Left hindlimb (tissue), 1 donor: Measurements from ENCODE around the gene AHNAK2.

Experiments used
- DNase-seq: peaks from one replicate; pipeline ENCODE4 v3.0.0-alpha.2; 2018

The AHNAK2 gene

DNA sequence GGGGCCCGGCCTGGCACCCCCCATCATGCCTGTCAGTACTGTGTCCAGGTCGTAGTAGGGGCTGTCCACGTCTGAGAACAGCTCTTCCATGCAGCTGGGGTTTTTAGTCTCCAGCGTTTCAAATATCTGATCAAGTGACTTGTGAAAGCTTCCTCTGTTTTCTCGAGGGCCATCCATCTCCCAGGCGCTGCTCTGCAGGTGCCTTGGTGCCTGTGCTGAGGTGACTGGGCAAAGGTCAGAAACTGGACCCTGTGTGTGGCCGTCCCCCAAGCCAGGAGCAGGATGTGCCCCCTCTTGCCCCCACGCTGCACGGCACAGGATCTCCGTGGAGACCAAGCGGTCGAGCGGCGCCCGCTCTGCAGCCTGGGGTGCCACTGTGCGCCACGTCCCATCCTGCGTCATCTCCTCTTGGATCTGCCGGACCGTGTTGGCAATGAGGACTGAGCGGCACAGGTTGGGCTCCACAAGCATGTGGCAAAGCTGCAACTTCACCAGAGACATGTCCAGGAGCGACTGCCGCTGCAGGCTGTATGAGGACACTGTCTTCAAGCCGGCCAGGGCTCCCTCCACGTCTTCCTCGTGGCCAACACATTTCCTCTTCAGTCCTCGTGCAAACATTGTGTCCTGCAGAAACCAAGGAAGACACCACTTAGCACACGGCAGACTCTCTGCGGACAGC lies 33.3 kb upstream of the AHNAK2 start:
- no peak for DNase-seq

GRCh38 chr14:105010891-105011291 lies 32.7 kb upstream of the AHNAK2 start:
- DNase-seq, result no peak

- no peak for DNase-seq
Observed at GRCh38 chr14:105010106-105010505, 31.9 kb upstream of the AHNAK2 start.

DNA sequence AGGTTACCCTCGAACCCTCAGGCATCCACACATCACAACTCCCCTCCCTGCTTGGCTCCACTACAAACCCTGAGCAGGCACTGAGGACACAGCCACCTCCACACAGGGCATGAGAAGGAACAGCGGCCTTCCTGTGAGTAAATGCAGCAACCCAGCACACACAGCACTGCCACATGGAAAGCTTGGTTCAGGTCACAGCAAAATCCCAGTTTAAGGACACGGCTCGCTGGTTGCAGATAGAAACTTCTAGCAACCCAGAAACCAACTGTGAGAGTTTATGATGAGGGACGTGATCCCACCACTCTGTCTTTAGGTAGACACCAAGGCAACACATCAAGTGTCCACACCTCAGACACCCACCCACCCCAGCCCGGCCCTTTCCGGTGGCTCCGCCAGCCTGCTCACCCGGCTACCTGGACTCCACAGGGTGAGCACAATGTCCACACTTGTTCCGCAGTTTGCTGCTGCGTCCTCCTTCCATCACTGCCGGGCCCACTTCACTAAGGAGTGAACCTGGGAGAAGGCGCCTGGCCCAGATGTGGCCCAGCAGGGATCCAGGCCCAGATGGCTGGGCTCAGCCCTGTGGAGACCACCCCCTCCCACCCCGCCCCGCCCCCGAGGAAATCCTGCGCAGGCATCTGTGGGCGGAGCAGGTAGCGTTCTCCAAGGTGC lies 29.6 kb upstream of the AHNAK2 start:
- DNase-seq, result no peak

DNA sequence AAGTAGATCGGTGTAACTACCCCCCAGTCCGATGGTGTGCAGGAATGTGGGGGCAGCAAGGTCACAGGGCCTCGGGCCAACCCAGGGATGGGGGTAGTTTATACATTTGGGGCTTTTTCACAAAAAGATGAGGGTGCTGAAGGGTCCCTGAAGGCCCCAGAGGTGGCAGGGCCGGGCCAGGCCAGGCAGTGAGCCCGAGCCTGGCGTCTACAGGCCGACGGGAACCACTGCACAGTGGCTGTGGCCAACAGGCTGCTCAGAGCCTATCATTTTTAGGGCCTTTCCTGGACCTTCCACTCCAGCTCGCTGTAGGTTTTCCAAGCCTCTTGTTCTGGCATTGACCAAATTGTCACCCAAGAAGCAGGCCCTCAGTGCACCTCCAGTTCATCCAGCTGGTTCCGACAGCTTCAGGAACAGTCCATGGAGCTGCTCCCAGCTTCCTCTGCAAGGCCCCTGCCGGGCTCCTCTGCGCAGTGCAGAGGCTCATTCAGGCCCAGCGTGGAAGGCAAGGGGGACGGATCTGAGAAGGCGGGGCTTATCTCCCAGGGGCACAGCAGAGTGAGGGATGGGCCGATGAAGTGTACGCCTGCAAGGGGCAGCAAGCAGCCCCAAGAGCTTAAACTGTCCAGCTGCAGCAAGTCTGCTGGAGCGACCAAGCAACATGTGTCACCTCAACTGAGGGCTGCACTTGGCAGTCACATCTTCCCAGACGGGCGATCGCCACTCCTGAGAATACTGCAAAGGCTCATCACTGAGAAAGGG lies 28.8 kb upstream of the AHNAK2 start:
- no peak for DNase-seq

DNA sequence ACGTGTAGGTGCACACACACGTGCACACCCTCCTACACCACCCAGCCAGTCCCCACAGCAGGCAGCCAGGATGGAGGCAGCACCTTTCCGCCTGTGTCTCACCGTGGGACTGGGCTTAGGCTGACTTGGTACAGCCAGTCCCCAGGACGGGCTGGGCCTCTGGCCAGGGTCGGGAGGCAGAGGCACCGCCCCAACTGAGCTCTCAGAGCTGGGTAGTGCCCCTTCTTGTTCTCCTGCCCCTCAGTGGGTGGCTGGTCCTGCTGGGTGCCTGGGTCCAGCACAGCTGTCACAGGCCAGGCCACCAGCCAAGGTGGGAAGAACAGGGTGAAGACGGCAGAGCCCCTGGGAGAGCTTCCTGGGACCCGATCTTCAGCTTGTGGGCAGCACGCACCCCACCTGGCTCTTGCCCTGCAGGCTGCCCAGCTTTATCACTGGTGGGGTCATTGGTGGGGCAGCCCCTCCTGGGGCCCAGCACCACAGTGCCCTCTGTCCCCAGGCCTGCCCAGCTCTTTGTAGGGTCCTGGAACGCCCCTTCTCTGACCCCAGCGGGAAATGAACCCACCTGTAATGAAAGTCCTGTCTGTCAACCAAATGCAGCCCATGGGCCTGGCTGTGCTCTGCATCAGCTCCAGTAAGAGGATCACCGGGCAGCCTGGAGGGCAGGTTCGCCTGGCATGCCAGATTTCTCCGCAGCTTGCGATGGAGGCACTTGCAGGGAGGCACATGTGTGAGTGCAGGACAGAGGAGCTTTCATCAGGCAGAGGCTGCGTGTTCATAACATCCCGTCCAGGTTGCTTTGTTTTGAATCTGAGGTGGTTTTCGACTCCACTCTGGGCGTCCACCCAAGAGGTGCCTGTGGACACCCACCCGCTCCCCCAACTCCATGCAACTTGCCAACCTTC lies 28.0 kb upstream of the AHNAK2 start:
- DNase-seq, result no peak

DNA sequence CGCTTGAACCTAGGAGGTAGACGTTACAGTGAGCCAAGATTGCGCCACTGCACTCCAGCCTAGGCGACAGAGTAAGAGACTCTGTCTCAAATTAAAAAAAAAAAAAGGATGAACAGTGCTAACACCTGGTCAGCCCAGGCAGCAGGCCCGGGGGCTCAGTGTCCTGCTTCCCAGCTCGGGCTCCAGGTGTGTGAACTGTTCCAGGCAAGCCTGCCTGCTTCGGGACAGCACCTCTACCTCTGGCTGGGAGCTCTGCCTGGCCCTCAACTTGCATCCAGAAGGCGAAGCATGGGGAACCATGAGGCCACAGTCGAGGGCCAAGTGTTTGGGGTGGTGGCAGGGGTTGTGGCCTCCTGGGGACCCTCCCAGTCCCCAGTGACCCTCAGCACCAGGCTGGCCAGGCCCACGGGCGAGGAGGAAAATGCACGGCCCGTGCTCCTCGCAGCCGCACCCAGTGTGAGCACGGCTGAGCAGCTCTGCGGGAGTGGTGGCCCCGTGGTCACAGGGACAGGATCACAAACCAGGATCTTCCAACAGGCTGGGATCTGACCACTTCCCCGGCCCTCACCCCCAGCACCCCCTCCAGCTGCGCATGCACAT lies 27.3 kb upstream of the AHNAK2 start:
- no peak for DNase-seq

- DNase-seq, result no peak
Observed at GRCh38 chr14:104999361-104999760, 21.2 kb upstream of the AHNAK2 start.

DNA sequence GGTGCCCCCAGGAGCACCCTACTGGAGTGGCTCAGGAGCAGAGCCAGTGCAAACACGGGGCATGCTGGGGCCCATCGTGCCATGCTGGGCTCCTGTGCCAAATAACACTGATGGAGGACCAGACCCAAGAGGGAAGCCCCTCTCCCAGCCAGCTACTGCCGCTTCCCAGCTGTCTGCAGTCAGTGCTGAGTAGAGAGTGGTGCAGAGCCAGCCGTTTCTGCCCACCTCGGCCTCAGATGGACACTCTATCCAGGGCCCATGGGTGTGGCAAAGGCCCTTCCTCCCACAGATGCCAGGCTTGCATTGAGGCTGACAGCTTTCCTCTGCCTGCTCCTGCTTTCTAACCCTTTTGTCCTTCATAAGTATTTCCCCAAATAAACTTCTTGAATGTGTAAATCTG lies 20.6 kb upstream of the AHNAK2 start:
- DNase-seq, result no peak

DNA sequence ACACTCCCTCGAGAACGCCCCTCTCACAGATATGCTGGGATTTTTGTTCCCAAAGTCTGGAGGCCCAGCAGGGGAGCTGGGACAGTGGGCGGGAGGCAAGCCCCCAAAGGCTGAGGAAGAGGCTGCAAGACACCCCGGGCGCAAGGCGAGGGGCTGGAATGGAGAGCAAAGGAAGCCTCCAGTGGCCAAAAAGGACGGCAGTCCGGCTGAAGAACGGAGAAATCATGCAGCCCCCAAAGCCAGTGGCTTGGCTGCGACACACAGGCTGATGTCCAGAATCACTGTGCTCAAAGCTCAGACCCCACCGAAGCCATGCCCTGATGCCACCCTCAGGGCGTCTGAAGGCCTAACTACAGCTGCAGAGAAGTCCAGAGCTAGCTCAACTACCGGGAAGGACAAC lies 18.3 kb upstream of the AHNAK2 start:
- DNase-seq, result no peak

- DNase-seq, result no peak
Observed at GRCh38 chr14:104996032-104996431, 17.9 kb upstream of the AHNAK2 start.

GRCh38 chr14:104994978-104995377 lies 16.8 kb upstream of the AHNAK2 start:
- DNase-seq, result no peak

- DNase-seq, result no peak
Observed at GRCh38 chr14:104993808-104994591, 15.8 kb upstream of the AHNAK2 start.

DNA sequence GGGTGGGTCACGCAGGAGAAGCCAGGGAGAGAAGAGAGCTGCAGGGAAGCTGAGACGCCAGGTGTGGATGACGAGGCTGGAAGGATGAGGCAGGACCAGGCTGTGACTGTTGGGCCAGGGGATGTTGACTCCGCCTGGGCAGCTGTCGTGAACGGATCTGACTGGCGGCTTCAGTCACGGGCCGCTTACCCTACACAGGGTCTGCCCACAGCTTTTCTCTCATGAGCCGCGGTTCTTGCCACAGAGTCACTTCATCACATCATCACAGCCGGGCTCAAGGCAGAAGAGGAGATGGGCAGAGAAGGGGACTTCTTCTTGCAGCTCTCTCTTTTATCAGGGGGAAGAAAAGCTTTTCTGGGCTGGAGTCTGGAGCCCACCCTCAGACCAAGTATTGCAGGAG lies 15.1 kb upstream of the AHNAK2 start:
- DNase-seq, result no peak

GRCh38 chr14:104992501-104992900 lies 14.3 kb upstream of the AHNAK2 start:
- no peak for DNase-seq

DNA sequence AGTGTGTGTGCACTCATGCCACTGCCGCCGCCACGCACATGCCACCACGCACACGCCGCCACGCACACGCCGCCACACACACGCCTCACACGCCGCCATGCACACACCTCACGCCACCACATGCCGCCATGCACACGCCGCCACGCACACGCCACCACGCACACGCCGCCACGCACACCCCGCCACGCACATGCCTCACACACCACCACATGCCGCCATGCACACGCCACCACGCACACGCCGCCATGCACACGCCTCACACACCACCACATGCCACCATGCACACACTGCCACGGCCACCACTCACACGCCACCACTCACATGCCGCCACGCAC lies 13.7 kb upstream of the AHNAK2 start:
- DNase-seq, result no peak

GRCh38 chr14:104989951-104990303 lies 11.8 kb upstream of the AHNAK2 start:
- no peak for DNase-seq

GRCh38 chr14:104989236-104989950 lies 11.2 kb upstream of the AHNAK2 start:
- no peak for DNase-seq

- no peak for DNase-seq
Observed at GRCh38 chr14:104986487-104987164, 8.5 kb upstream of the AHNAK2 start.

DNA sequence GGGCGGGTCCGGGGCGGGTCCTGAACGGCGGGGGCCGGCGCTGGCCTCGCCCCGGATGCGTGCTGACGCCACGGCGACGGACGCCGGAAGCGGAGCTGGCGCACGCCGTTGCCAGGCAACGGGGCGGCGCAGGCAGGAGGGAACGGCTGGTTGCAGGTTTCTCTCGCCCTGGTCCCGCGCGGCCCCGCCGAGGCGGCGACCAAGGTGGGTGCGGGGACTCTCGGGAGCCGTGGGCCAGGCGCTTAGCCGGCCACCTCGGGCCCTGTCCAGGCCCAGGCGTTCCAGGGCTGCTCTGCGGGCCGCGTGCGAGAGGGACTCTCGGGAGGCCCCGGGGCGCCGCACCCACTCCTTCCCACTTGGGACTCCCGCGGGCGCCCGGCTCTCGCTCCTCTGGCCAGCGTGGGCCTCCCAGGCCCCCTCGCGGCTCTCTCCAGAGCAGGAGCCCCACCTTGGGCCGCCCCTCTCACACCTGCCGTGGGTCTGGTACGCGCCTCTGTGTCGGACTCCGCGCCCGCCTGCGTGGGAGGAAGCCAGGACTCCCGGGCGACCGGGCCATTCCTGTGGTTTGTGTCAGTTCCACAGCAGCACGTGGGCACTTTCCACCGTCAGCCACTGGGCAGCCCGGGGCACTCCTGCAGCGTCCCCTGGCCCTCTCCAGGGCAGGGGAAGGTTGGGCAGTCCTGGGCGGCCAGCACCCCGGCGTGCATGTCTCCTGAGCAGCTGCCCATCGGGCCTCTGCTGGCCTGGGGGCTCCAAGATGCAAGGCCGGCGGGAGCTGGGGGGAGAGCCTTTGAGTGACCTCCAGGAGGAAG lies 7.7 kb upstream of the AHNAK2 start, which contains the start of gene CLBA1:
TSS of gene CLBA1 (plus strand) at position 114 of the 812 bp plus-strand sequence. CDS start at position 758, 644 bp downstream.
- DNase-seq, result peak; percentile 95
